NCI-H1436 (cell line): ENCODE results near the gene ZC3H12C.
"Not testable (repeated sequence)": the region's sequence is repeated elsewhere in the genome, so short reads cannot be mapped to it uniquely, and the experiment has no call there.

ENCODE experiments used
- DNase-seq: peaks from one replicate; lab custom pipeline; 2025; lab: John Stamatoyannopoulos, UW

Gene ZC3H12C

DNA sequence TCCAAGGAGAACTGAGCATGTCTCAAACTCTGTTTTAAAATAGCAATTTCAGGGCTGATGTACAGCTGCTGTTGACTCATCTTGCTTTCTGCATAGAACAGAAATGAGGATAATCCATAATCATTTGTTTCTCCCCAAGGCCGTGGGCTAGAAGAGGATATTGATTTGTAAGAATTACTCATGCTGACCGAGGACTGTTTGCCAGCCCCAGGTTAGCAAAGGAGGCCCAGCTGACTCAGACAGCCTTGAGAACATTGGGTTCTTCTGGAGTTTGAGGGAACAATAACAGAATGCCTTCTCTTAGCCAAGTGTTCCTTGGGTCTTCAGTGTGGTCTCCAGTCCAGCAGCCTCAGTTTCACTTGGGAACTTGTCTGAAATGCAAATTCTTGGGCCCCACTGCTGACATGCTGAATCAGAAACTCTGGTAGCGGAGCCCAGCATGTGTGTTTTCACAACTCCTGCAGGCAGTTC is 92.0 kb downstream of the ZC3H12C start:
- no peak for DNase-seq

DNA sequence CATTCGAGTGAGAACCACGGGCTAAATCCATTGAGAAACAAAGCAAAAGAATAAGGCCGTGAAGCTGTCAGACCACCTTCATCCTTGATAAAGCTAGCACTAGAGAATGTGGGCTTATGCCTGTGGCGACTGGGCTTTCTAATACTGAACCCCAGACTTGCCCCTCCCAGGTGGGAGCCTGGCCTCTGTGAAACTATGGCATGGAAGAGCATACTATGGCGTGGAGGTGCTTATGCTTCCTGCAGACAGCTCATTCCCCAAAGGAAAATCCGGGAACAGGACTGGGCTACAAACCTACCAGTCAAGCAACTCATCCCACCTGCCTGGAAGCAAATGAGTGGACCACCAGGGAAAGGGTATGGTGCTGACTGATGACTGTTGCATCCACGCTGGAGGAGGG is 92.4 kb downstream of the ZC3H12C start:
- DNase-seq, result no peak

GRCh38 chr11:110186456-110186855 is 93.3 kb downstream of the ZC3H12C start:
- no peak for DNase-seq

GRCh38 chr11:110186867-110187266 is 93.7 kb downstream of the ZC3H12C start:
- DNase-seq, result no peak

DNA sequence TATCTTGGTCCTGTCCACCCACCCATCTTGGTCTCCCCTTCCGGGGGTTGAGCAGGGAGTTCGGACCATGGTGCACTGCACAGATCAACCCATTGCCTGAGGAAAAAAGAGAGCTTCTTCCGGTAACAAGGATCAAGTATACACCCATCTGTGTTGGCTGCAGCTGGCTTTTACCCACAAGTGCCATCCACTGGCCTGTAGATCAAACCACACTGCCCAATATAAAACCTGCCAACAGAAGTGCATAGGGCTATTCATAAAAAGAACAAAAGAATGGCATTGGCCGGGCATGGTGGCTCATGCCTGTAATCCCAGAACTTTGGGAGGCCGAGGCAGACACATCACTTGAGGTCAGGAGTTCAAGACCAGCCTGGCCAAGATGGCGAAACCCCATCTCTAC is 94.5 kb downstream of the ZC3H12C start:
- no peak for DNase-seq

DNA sequence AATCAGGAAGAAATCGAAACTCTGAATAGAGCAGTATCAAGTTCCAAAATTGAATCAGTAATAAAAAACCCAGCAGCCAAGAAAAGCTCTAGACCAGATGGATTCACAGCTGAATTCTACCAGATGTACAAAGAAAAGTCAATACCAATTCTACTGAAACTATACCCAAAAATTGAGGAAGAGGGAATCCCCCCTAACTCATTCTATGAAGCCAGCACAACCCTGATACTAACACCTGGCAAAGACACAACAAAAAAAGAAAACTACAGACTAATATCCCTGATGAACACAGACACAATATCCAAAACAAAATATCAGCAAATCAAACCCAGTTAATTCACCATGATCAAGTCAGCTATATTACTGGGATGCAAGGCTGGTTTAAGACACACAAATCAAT is 97.7 kb downstream of the ZC3H12C start:
- DNase-seq, result no peak

DNA sequence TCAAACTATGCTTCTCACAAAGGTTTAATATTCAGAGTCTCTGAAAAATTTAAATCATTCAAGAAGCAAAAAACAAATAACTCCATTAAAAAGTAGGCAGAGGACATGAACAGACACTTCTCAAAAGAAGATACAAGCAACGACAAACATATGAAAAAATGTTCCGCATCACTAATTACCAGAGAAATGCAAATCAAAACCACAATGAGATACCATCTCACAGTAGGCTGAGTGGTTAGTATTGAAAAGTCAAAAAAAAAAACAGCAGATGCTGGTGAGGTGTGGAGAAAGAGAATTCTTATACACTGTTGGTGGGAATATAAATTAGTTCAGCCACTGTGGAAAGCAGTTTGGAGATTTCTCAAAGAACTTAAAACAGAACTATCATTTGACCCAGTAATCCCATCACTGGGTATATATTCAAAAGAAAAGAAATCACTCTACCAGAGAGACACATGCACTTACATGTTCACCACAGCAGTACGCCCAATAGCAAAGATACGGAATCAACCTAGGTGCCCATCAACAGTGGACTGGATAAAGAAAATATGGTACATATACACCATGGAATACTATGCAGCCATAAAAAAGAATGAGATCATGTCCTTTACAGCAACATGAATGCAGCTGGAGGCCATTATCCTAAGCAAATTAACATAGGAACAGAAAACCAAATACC is 99.6 kb downstream of the ZC3H12C start:
- DNase-seq, result not testable (repeated sequence)

DNA sequence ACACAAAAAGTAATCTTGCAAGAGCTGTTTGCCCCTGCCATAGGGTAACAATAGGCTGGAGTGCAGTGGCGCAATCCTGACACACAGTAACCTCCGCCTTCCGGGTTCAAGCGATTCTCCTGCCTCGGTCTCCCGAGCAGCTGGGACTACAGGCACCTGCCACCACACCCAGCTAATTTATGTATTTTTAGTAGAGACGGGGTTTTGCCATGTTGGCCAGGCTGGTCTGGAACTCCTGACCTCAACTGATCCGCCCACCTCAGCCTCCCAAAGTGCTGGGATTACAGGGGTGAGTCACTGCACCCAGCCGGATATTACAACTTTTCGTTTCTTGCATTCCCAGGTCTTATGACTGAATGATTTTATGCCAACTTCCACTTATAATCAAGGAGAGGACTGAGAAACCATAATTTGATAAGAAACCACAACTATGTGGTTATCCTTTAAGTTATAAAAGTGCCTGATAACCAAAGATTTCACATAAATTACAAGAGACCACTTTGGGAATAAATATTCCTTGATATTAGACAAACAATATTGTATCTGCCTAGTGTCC is 101.1 kb downstream of the ZC3H12C start:
- DNase-seq, result not testable (repeated sequence)

DNA sequence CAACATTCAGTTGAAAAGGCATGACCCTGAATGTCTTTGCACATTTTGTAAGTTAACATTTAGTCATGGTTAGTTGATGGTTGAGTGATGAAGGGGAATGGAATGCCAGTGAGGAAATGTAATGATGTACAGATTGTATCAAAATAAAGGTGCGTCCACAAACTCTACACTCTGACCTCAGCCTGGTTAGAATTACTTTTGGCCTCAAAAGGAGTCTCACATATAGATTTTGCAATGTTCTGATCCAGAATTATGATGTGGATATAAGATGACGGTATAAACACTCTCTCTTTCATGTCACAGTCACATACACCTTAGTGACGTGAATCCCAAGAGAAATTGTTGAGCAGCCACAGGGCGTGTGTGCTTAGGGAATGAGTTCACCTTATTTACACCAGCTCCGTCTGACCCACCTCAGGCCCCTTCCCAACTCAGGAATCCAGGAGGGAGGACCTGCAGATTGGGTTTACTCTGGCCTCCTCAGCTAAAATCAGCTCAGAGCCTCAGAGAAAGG is 103.1 kb downstream of the ZC3H12C start:
- no peak for DNase-seq

DNA sequence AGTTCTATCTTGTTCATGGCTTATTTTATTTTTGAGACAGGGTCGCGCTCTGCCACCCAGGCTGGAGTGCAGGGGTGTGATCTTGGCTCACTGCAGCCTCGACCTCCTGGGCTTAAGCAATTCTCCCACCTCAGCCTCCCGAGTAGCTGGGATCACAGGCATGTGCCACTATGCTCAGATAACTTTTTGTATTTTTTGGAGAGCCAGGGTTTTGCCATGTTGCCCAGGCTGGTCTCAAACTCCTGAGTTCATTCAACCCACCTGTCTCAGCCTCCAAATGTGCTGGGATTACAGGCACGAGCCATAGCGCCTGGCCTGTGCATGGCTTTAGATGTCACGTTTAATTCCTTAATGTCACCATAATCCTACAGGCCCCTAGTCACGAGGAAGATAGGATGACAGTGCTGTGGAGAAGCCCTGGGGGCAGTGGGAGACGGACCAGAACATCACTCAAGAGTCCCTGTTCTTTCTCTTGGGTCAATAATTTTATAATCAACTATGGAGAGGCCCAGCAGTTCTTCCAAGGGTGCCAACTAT is 103.8 kb downstream of the ZC3H12C start:
- no peak for DNase-seq

DNA sequence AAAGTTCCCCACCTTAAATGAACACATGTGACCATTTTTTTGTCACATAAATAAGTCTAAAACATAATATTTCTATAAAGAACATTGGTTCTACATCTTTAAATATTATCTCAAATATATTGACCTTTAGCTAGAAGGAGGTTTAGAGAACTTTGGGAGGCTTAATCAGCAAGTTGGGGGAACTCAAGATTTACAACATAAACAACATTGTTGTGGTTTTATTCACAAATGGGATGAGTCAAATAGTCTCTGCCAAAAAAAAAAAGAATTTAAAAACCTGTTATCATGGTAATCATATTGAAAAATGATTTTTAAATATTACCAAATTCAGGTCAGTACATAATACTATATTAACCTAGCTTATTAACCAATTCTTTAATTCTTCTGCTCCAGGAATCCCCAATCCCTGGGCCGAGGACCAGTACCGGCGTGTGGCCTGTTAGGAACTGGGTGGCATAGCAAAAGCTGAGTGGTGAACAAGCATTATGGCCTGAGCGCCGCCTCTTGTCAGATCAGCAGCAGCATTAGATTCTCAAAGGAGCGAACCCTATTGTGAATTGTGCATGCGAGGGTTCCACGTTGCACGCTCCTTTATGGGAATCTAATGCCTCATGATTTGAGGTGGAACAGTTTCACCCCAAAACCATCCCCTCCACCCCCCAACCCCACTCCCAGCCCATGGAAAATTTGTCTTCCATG is 105.0 kb downstream of the ZC3H12C start:
- DNase-seq, result no peak

GRCh38 chr11:110199184-110199981 is 106.2 kb downstream of the ZC3H12C start:
- DNase-seq, result no peak

- DNase-seq, result no peak
Measured at GRCh38 chr11:110200241-110200640, 107.0 kb downstream of the ZC3H12C start.

- DNase-seq, result no peak
Measured at GRCh38 chr11:110200836-110201235, 107.6 kb downstream of the ZC3H12C start.

DNA sequence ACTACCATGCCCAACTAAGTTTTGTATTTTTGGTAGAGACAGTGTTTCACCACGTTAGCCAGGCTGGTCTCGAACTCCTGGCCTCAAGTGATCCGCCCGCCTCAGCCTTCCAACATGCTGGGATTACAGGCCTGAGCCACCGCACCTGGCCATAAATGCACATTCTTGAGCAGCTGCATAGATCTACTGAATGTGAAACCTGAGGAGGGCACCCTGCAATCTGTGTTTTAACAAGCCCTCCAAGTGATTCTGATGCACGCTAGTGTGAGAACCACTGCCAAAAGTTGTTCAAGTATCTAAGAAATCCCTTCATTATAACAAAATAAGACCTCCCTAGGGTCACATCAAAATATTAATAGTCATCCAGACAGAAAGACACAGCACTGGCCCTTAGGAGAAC is 113.9 kb downstream of the ZC3H12C start:
- DNase-seq, result no peak

GRCh38 chr11:110208678-110209312 is 115.6 kb downstream of the ZC3H12C start:
- not testable (repeated sequence) for DNase-seq

DNA sequence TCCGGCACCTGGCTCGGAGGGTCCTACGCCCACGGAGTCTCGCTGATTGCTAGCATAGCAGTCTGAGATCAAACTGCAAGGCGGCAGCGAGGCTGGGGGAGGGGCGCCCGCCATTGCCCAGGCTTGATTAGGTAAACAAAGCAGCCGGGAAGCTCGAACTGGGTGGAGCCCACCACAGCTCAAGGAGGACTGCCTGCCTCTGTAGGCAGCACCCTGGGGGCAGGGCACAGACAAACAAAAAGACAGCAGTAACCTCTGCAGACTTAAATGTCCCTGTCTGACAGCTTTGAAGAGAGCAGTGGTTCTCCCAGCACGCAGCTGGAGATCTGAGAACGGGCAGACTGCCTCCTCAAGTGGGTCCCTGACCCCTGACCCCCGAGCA is 116.1 kb downstream of the ZC3H12C start:
- not testable (repeated sequence) for DNase-seq

DNA sequence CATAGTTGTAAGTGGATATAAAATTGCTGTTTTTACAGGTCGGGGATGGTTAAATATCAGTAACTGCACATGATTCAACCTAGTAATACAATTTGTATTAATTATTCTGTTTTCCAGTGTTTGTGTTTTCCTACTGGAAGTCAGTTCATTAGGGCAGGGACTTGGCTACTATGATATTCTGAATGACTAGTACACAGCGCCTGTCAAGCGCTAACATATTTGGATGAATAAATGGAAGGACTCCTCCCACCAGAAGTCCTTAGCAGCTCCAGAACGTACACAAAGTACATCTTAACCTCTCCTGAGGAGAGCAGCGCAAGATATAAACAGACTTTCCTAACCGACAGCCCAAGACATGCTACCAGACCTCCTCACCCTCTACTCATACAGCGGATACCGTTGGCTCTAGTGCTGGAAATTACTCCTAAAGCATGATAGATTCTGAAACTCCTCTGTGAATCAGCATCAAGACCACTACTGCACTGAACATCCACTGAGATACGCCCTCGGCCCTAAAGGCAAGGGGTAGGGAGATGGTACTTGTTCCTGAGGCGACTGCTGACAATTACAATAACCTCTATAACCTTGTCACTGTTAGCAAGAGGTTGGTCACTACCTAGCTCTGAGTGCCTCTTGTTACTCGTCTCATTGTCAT is 124.2 kb downstream of the ZC3H12C start:
- DNase-seq, result no peak

GRCh38 chr11:110217936-110218335 is 124.7 kb downstream of the ZC3H12C start:
- DNase-seq, result no peak

DNA sequence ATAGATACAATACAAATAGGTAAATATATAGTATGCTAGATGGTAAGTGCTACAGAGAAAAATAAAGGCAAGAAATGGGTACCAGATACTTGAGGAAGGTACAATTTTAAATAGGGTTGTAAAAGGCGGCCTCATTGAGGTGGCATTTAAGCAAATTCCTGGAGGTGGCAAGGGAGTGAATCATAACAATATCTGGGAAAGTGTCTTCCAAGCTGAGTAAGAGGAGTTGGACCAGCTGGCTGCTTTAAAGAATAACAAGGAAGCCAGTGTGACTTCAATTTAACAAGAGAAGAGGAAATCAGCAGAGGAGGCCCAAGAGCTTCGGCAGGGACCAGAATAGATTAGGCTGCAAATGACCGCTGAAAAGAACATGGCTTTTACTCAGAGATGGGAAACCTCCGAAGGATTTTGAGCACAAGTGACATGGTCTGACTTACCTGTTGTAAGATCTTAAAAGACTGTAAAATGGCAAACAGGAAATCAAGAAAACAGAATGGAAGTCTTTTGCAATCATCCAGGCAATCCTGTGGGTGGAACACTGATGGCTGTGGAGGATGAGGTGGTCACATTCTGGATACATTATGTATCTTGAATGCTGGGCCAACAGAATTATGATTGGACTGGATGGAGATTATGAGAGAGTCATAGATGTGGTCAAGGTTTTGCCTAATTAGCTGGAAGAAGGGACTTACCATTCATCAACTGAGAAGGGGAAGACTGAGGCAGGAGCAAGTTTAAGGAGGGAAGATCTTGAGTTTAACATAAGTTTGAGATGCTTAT is 126.0 kb downstream of the ZC3H12C start:
- no peak for DNase-seq
